Activated gamma-delta T cell treated with Interleukin-2 at 50 U/mL for 16 hours (primary cell): ENCODE results near the gene SNAP29.
"Not testable (repeated sequence)": the region's sequence is repeated elsewhere in the genome, so short reads cannot be mapped to it uniquely, and the experiment has no call there.

Source experiments
- DNase-seq: peaks from one replicate; pipeline ENCODE4 v3.0.0-alpha.2; 2020

Gene SNAP29

DNA sequence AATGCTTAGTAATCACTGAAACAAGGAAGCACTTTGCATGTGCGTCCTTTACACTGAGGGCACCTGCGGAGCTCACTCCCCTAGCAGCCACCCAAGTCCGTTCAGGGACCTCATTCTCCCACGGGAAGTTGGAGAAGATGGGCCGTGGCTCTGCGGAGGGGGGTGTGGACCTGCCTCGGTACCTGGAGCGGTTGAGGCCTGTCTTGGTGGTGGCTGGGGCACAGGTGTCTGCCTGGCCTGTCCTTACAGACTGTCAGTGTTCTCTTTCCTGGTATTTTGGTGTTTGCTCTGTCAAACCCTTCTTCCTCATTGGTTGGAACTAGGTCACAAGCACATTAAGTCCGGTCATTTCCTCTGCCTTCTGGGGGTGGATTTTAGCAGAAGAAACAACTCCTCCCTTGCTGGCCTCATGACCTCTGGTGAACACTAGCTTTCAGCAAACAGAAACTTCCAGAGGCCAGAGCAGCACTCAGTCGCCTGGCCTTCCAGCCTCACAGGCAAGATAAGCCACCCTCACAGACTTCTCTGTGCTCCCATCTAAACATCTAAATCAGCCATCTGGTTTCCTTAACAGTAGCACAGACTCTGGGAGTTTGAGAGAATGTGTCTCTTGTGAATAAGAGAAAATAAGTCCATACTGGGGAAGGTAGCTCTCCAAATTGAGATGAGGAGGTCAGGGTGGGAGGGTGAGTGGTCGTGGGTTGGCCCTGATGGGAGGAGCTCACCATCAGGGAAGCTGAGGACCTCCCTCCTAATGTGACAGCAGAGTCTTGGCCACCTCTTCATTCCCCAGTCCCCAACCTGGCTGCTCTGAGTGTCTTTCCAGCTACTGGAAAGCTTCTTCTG, 8.6 kb downstream of the SNAP29 start:
- DNase-seq = no peak

DNA sequence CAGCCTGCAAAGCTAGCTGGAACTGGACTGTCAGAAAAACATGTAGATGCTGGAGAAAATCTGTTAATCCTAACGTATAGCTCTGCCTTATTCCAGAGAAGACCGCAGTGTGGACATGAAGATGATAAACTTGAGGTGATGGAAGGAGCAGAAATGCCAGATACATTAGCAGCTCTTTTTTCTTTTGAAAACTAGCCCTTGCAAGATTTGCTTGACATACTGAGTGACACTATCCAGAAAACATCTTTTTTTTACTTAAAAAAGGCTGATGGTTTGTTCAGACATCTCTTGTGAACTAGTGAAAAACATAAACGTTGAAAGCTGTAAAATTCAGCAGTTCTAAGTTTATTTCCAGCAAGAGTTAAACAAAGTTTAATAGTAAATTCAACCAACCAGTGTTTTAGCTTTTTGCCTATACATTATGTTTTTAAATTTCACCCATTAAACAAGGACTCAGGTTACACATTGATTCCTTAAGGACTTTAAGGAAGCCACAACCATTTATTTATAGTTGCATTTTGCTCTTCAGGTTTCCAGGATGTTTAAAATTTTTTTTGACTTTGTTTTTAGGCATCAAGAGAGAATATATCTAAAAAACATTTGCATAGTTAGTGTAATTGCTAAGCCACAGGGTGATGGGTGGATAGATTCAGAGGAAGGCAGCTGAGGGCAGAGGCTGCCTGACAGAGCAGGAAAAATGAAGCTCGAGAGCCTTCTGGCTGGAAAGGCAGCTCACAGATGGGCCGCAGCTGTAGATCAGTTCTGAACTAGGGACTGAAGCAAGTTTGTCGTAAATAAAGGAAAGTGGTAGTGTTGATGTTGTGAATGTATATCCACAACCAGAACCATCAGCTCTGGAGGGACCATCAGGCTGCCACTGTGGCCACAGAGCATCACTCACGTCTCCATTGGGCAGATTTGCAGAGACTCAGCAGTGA, 9.5 kb downstream of the SNAP29 start:
- no peak for DNase-seq

DNA sequence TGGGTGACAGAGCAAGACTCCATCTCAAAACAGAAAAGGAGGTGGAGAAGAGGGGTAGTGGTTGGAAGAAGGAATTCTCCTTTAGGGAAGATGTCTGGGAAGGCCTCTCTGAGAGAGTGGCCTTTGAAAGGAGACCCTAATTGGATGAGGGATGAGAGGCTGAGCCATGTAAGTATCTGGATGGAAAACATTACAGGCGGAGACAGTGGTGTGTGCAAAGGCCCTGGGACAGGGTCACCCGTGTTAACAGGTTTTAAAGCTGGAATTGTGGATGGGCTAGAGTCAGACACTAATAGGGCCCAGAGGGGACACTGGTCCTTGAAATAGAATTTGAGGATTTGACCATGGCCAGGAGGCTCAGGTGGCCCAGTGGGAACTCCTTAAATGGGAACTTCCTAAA, 10.4 kb downstream of the SNAP29 start:
- DNase-seq = no peak

DNA sequence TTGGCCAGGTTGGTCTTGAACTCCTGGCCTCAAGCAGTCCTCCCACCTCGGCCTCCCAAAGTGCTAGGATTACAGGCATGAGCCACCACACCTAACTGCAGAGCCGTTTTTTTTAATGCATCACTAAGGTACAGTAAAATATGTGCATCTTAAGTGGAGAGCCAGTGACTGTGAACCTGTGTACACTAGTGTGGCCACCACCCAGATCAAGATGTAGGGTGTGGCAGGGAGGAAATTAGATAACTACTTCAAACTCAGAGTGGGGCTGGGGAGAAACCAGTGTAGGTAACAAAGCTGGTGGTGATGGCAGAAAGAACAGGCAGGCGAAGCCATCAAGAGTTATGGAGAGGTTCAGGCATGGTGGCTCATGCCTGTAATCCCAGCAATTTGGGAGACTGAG, 14.4 kb downstream of the SNAP29 start:
- DNase-seq = no peak

DNA sequence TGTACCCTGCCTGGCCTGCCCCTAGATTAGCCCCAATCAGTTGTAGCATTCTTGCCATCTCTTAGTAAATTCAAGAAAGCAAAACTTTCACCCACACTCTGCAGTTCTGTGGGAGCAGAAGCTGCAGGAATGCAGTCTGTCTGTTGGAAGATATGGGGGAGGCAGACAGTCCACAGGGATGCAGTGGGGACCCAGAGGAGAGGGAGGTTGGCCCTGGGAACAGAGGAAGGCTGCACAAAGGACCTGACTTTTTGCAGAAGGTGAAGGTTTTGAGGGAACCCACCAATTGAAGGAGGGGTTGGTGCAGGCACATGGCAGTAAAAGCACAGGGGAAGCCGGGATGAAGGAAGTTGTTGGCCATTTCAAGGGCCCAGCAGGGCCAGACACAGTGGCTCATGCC, 16.5 kb downstream of the SNAP29 start:
- no peak for DNase-seq

DNA sequence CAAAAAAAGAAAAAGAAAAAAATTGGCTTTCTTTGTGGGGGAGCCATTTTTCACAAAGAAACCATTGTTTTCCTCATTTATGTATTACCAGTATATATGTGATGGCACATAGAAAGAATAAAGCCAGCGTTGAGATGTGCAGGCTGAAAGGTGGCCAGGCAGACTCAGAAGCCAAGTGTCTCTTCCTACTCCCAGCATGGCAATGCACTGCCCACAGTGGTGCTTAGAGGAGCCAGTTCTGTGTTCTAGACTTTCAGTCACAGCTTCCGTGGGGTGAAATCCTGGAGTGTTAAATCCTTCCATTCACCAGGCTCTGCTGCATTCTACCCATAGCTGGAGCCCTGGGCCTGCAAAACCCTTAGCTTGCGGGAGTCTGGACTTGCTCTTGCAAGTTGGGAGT, 18.9 kb downstream of the SNAP29 start:
- DNase-seq = no peak

DNA sequence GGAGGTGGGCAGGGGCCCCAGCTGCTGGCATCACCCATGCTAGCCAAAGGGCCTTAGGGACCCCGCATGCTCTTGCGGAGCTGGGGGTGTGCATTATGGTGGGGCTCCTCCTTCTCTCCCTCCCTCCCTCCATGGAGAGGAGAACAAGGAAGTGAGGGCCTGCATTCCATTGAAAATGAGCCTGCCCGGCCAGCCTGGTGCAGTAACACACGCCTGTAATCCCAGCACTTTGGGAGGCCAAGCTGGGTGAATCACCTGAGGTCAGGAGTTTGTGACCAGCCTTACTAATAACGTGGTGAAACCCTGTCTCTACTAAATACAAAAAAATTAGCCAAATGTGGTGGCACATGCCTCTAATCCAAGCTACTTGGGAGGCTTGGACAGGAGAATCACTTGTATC, 22.4 kb downstream of the SNAP29 start:
- DNase-seq = no peak

GRCh38 chr22:20881869-20882815, 23.3 kb downstream of the SNAP29 start:
- no peak for DNase-seq

DNA sequence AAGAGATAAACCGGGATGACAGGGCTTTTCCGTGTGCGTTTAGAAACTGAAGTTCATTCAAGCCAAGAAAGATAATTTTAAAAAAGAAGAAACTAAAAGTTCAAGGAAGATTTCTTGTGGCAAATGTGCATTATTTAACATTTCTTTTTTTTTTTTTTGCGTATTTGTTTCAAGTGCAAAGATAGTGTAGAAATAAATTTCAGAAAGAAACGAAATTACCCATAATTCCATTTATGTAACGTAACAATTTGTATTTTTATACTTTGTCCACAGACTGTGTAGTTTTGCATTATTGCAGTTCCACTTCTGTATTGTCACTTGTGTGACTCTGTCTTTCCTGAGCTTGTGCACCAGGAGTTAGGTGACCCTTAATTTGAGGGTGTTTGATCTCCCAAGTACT, 24.0 kb downstream of the SNAP29 start:
- DNase-seq = no peak

DNA sequence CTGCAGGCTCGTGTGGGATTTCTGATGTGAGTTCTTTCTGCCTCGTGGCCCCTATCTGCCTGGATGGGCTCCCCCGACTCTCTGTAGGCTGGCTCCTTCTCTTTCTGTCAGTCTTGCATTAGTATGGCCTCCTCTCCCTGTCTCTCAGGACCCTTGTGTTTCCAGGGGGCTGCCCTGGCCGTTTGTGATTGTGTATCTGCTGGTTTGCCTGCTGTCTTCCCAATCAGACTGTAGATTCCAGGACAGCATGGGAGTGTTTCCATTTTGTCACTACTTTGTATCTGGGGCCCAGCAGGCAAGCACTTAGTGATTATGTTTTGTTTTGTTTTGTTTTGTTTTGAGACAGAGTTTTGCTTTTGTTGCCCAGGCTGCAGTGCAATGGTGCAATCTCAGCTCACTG, 25.6 kb downstream of the SNAP29 start:
- no peak for DNase-seq

DNA sequence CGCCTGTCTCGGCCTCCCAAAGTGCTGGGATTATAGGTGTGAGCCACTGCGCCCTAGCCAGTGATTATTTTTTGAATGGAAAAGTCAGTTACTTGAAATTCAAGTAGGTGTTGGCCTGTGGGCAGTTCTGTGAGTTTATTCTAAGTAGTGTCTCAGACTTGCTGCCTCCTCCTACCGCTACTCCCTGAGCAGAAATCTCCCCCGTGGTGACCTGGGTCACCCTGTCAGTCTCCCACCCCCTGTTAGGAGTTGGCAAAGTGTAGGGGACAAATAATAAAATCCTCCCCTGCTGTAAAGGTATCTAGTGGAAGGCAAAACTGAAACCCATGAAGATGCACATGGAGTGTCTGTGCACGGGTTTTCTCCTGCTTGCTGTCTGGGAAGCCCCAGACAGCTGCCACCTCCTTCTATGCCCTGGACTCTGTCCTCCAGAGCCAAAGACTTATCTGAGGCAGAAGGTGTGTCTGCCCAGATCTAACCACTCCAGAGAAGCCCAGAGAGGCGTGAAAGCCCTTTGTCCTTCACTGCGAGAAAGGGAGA, 26.3 kb downstream of the SNAP29 start:
- DNase-seq = no peak

DNA sequence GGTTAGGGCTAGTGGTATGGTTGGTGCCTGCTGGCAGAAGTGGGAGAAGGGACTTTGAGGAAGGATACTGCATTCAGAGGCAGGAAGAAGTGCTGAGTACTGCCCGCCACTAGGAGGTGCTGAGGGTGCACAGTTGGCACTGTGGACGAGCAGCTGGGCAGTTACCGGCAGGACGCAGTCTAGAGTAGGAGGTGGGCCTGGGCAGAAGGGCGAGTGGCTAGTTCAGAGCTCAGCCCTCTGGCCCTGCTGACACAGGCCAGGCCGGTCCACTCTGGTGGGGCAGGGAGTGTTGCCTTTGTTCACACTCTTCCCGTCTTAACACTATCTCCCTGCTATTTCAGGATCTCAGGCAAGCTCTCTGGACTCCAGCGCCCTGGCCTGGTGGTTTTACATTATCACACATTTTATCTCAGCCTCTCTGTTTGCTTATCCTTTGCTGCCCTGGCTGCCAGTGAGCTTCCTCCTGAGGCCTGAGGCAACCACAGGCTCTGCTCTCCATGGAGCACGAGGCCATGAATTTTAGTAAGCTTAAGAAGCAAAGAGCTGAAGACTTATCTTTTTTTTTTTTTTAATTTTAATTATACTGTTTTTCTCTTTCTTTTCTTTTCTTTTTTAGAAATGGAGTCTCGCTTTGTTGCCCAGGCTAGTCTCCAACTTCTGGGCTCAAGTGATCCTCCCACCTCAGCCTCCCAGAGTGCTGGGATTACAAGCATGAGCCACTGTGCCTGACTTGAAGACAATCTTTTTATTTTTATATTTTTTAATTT, 26.9 kb downstream of the SNAP29 start:
- peak; percentile 11 for DNase-seq

DNA sequence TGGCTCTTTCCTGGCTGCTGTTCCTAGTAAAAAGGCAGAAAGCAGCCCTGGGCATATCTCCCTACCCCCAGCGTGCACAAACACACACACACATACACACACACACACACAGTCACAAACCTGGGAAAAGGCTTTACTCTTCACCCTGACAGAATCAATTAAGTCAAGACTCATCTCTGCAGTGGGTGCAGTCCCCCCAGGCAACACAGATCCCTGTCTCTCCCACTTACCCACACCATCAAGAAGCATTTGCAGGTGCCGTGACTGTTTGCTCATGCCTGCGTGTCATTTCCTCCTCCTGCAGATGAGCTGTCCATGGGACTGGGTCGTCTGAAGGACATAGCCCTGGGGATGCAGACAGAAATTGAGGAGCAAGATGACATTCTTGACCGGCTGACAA, 28.6 kb downstream of the SNAP29 start:
- DNase-seq = no peak

- no peak for DNase-seq
Measured at GRCh38 chr22:20889025-20889704, 30.4 kb downstream of the SNAP29 start.

DNA sequence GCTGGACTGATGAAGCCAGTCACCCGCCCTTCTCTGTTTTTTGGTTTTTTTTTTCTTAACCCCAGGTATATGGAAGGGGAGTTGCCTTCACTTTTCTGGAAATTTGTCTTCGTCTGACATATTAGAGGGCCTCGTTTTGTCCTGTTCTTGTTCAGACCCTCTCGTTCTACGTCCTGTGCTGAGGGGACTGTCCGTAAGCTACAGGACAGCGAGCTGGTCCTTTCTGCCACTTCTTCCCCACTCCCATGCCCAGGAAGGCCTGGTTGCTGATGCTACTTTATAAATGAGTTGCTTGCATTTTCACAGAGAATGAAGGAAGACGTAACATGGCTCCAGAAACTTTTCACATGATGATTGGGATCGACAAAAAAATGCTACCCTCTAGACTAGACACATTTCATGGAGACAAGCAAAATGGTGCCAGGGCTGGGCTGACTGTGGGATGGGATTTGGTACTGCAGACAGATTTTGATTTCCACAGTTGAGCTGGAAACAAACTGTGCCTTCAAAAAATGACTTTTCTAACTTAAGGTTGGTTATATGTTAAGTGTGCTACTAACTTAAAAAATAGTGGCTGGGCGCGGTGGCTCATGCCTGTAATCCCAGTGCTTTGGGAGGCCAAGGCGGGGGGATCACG, 31.2 kb downstream of the SNAP29 start:
- no peak for DNase-seq

GRCh38 chr22:20890975-20891374, 32.2 kb downstream of the SNAP29 start:
- DNase-seq = no peak

DNA sequence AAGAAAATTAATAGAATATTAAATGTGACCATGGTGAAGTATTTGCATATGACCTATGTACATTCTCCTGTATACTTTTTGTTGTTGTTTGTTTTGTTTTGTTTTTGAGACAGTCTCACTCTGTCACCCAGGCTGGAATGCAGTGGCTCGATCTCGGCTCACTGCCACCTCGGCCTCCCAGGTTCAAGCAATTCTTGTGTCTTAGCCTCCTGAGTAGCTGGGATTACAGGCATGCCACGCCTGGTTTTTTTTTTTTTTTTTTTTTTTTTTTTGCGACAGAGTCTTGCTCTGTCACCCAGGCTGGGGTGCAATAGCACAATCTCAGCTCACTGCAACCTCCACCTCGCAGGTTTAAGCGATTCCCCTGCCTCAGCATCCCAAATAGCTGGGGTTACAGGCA, 38.9 kb downstream of the SNAP29 start:
- not testable (repeated sequence) for DNase-seq

- DNase-seq = no peak
Measured at GRCh38 chr22:20899827-20900423, 41.1 kb downstream of the SNAP29 start.

- DNase-seq = not testable (repeated sequence)
Measured at GRCh38 chr22:20901093-20902033, 42.6 kb downstream of the SNAP29 start.
